ENCODE measurements around the gene HNRNPM.
"Not testable (repeated sequence)": the region's sequence is repeated elsewhere in the genome, so short reads cannot be mapped to it uniquely, and the experiment has no call there.

The HNRNPM gene, protein sequence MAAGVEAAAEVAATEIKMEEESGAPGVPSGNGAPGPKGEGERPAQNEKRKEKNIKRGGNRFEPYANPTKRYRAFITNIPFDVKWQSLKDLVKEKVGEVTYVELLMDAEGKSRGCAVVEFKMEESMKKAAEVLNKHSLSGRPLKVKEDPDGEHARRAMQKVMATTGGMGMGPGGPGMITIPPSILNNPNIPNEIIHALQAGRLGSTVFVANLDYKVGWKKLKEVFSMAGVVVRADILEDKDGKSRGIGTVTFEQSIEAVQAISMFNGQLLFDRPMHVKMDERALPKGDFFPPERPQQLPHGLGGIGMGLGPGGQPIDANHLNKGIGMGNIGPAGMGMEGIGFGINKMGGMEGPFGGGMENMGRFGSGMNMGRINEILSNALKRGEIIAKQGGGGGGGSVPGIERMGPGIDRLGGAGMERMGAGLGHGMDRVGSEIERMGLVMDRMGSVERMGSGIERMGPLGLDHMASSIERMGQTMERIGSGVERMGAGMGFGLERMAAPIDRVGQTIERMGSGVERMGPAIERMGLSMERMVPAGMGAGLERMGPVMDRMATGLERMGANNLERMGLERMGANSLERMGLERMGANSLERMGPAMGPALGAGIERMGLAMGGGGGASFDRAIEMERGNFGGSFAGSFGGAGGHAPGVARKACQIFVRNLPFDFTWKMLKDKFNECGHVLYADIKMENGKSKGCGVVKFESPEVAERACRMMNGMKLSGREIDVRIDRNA

DNA sequence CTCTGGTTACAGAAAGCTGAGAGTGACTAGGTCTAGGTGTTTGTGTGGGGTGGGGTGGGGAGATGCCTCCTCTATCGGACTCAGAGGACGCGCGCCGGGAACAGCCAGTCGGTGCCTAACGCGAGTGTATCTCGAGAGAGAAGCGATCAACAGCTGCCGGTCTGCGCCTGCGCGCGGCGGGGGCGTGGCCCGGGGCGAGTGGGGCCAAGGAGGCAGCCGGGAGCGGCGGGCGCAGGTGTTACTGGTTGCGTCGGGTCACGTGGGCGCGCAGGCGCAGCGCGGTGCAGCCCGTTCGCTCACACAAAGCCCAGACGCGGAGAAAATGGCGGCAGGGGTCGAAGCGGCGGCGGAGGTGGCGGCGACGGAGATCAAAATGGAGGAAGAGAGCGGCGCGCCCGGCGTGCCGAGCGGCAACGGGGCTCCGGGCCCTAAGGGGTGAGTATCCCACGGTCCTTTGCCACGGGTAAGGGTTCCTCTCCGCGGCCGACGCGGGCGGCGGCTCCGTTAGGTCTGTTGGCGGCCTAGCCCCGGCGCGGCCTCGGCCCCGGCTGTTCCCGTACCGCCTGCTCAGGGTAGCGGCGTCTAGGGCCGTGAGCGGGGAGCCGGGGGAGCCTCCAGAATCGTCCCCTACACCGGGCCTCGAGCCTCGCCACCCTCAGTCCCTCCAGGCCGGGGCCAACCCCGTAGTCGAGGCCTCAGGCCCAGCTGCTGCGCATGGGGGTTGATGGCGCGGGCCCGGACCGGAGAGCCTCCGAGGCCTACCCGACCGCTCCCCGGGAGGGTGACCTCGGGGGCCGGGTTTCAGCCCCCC, at the start of gene HNRNPM:
Gene HNRNPM, plus strand, starts transcription at position 299 of the 811 bp plus-strand sequence. Its CDS starts 24 bp downstream, at position 323.
- peak; percentile 100 for DNase-seq

DNA sequence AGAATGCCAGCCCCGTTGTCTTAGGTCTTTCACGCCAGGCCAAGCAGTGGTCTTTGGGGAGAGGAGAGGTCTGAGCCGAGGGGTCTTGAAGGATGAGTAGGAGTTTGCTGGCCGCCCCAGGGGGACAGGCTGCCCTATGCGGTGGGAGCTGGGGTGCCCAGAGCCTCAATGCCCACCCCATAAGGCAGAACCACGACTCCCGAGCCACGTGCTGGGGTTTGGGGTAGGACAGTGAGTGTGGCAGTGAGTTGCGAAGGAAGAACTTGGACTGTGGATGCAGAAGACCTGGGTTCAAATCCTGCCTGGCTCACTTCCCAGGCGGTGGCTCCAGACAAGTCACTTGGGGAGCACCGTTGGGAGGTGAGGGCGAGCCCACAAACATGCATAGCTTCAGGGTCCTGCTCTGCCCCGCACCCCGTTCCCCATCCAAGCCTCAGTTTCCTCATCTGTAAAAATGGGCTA, 49.1 kb upstream of the HNRNPM start:
- DNase-seq, result no peak

DNA sequence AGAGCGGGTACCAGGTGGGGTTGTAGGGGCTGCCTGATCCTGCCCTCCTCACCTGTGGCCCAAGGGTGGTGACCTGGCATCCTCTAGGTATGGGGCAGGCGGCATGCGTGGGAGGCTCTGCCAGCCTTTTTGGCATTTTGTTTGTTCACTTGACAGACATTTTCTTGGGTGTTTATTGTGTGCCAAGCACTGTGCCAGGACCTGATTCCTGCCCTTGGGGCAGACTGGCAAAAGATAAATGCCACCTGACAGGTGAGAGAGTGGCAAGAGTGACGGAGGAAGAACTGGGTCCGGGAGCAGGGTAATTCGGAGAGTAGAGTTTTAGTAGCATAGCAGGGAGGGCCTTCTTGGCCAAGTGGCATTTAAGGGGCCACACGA, 48.6 kb upstream of the HNRNPM start:
- no peak for DNase-seq

DNA sequence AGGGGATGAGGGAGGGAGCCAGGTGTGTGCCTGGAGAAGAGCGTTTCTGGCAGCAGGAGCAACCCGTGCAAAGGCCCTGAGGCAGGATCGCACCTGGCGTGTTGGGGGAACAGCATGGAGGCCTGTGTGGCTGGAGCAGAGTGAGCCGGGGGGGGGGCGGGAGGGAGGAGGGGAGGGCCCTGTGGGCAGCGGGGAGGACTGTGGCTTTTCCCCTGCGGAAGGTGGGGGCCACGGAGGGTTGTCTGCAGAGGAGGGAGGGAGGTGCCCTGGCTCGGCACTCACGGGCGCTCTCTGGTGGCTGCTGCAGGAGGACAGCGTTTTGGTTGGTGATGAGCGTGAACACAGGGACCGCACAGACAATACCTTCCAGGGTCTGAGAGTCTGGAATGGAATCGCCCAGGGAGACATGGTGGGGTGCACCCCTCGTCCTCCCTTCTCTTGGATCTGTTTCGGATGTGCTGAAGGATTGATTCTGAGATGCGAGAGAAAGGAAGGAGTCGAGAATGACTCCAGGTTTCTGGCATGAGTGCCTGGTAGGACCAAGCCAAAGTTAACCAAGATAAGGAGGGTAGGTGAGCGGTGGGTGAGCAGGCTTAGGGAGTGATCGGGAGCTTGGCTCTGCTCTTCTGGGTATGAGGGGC, 48.1 kb upstream of the HNRNPM start:
- DNase-seq, result peak; percentile 66

DNA sequence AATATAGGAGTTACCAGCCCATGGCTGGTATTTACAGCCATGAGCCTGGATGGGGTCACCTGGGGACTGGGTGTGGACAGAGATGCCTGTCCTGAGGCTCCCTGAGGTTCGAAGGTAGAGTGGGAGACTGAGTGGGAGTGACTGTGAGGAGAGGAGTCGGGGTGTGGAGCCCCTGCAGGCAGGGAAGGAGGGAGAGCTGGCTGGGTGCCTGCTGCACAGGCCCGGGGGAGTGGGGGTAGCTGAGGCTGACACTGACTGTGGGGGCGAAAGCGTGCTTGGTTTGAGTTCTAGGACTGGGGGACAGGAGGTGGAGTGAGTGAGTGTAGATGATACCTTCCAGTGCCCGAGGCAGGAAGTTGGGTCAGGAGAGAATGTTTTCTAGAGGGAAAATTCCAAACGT, 47.5 kb upstream of the HNRNPM start:
- no peak for DNase-seq

DNA sequence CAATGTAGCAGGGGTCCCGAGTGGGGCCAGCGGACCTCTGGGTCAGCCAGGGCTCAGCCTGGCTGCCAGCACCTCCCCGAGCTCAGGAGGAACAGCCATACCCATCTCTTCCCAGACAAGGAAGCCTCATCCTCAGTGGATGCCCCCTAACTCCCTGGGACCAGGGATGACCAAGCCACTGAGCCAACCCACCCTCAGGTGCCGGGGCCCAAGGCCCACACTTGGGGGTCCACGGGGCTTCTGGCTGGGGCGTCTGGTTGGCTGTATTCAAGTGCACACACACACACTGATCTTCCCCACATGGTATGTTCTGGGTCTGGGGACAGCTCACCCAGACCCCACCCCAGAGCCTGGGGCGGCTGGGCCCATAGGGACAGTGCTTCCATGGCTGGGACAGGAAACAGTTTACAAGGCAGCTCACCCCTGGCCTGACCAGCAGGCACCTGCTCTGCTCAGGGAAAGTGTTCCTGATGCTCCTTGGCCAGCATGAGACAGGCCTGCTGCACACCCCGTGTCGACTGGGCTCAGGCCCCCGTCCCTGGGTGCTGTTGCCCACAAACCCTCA, 46.9 kb upstream of the HNRNPM start:
- no peak for DNase-seq

DNA sequence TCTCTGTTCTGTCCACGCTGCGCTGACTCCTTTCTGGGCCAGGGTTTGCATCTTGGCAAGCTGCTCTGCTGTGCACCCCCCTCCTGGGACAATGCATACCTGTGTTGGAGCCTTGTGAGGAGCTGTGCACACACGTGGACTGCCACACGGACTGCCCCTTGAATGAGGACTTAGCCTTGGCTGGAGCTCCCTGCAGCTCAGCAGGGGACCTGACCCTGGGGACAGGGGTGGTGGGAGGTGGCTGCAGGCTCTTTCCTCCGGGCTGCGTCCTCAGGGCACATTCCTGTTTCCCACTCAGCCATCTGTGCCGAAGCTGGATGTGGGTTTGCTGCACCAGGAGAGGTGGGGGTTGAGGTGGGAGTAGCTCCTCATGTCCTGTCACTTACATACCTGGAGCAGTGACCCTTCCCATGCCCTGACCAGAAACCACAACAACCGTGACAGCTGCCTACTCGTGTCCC, 46.4 kb upstream of the HNRNPM start:
- no peak for DNase-seq

DNA sequence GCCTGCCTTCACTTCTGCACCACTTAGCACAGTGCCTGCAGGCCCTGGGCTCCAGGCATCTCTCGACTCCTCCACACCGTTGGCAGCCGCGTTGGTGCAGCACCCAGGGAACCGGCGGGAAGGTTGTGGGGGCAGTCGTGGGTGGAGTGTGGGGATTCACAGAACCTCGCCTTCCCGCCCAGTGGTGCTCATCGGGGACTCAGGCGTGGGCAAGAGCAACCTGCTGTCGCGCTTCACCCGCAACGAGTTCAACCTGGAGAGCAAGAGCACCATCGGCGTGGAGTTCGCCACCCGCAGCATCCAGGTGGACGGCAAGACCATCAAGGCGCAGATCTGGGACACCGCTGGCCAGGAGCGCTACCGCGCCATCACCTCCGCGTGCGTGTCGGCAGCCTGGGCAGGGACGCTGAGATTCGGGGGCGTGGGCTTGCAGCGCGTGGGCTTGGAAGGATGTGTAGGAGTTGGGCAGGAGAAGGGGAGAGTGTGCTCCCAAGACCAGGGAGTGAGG, 45.0 kb upstream of the HNRNPM start:
- no peak for DNase-seq

DNA sequence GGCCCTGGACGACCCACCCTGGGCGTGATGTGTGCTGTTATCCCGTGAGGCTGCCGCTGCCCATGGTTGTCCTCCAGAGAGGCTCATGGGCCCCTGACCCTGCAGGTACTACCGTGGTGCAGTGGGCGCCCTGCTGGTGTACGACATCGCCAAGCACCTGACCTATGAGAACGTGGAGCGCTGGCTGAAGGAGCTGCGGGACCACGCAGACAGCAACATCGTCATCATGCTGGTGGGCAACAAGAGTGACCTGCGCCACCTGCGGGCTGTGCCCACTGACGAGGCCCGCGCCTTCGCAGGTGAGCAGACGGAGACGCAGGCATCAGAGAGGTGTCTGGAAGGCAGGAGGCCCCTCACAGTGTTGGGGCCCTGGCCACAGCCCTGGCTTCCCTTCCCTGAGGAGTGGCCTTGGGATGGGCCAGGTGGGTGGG, 42.8 kb upstream of the HNRNPM start:
- no peak for DNase-seq

DNA sequence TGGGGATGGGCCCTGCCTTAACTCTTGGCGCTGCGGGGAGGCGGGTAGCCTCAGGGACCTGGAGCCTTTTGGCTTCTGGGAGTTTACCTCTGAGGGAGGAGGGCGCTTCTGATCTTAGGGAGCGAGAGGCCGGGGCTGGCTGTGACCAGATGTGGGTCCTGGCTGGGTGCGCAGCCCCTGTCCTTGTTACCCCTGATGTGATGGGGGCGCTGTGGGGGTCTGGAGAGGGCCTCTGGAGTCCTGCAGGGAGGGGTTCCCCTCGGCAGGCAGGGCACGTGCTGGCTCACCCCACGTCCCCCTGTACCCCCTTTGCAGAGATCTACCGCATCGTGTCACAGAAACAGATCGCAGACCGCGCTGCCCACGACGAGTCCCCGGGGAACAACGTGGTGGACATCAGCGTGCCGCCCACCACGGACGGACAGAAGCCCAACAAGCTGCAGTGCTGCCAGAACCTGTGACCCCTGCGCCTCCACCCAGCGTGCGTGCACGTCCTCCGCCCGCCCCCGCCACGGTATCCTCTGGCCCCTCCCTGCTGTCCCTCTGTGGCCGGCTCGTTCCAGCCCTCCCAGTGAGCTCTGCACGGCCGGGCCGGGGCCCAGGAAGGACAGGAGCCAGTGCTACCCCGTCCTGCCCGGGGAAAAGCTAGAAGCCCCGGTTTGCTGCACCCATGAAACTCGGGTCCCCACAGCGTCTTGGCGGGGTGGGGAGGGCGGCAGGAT, 41.5 kb upstream of the HNRNPM start:
- DNase-seq, result no peak

DNA sequence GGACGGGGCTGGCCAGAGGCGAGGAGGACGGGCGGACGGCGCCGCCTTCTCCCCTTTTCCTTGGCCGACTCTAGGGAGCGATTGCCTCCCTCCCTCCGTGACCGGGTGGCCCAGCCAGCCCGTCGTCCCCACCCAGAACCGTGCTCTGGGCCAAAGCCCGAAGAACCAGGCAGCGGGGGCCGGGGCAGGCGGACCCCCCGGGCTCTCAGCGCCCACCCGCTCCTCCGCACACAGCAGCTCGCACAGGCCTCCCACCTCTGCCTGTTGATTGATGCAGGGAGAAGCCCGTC, 41.0 kb upstream of the HNRNPM start:
- DNase-seq, result no peak

DNA sequence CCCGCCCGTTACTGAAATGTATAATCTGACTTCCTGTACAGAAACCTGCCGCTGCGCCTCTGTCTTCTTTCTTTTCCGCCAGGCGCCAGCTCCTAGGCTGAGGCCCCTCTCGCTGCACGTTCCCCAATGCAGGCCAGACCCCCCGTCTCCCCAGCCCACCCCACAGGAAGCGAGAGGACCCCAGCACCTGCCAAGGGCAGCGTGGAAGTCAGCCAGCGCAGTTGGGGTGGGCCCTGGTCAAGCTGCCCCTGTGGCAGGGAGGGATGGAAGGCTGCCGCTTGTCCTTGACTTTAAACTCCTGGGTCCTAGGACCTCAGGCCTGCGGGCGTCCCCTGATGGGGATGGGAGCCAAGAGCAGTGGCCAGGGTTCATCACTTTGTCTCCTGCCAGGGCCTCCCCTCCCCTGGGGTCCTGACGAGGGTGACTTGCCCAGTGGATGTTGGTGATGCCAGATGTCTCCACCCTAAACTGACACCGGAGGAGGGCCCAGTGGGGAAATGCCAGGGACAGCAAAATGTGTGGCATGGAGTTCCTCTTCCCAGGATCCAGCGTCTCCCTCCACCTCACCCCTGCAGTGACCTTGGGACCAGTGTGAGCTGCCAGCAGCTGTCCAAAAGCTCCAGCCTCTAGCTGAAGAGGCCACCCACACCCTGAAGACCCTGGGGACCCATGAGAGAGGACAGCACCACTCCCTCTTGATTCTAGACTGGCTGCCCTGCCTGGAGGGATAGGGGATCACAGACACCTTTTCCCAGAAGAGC, 40.2 kb upstream of the HNRNPM start:
- DNase-seq, result no peak

DNA sequence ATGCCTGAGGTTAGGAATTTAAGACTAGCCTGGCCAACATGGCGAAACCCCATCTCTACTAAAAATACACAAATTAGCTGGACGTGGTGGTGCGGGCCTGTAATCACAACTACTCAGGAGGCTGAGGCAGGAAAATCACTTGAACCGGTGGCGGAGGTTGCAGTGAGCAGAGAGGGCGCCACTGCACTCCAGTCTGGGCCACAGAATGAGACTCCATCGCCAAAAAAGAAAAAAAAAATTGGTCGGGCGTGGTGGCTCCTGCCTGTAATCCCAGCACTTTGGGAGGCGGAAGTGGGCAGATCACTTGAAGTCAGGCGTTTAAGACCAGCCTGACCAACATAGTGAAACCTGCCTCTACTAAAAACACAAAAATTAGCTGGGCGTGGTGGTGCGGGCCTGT, 34.1 kb upstream of the HNRNPM start:
- not testable (repeated sequence) for DNase-seq

DNA sequence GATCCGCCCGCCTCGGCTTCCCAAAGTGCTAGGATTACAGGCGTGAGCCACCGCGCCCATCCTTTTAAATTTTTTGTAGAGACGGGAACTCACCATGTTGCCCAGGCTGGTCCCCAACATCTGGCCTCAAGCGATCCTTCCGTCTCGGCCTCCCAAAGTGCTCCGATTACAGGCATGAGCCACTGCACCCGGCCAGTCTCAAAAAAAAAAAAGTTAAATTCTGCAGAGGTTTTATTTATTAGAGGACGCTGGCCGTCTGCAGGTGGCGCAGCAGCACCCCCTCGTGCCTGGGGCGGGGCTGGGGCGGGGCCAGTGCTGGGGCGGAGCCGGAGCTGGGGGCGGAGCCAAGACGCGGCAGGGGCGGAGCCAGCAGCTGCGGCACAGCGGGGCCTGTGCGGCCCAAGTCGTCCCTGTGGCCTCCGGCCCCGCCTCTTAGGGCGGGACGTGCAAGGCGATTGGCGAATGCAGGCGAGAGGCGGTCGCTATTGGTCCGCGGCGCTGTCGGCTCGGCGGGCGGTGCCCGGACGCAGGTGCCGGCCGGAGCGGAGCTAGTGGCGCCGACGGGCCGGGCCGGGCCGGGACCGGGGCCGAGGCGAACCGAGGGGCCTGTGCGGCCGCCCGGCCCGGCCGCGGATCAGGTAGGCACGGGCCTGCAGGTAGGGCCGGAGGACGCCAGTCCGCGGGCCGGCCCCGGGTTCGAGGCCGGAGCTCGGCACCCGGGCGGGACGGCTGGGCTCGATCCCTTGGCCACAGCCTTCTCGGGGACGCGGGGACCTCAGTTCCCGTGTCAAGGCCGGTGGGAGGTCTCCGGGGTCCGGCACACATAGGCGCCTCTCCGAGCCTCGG, 31.8 kb upstream of the HNRNPM start, which contains the start of gene MARCHF2:
Gene MARCHF2, plus strand, starts transcription at position 523 of the 846 bp plus-strand sequence. CDS start 8,536 bp downstream, outside the sequence.
- DNase-seq, result peak; percentile 95

DNA sequence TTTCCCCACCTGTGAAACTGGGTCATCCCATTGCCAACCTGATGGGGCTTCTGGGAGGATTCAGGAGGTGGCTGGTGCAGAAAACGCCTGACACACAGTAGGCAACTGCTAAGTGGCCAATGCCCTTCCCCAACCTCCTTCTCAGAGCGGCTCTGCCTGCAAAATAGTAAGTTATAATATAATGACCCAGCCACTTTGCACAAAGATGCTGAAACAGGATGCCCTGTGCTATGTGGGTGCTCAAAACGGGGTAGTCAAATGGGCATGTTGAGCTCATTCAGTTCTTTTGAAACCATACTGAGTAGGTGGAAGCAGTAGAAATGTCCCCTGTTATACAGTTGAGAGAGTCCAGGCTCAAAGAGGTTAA, 31.2 kb upstream of the HNRNPM start:
- no peak for DNase-seq

DNA sequence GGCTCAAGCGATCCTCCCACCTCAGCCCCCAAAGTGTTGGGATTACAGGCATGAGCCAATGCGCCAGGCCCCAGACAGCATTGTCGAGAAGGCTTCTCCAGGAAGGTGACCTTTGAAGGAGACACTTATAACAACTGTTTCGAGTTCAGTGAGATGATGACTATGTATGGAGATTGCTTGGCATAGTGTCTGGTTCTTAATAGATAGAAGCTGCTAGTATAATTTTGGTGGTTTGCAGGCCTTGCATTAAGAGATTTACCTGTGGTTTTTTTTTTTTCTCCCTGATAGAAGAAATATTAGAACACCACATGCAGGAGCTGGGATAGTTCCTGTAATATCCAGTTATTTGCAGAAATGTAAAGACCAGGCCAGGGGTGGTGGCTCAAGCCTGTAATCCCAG, 28.0 kb upstream of the HNRNPM start:
- DNase-seq, result no peak

DNA sequence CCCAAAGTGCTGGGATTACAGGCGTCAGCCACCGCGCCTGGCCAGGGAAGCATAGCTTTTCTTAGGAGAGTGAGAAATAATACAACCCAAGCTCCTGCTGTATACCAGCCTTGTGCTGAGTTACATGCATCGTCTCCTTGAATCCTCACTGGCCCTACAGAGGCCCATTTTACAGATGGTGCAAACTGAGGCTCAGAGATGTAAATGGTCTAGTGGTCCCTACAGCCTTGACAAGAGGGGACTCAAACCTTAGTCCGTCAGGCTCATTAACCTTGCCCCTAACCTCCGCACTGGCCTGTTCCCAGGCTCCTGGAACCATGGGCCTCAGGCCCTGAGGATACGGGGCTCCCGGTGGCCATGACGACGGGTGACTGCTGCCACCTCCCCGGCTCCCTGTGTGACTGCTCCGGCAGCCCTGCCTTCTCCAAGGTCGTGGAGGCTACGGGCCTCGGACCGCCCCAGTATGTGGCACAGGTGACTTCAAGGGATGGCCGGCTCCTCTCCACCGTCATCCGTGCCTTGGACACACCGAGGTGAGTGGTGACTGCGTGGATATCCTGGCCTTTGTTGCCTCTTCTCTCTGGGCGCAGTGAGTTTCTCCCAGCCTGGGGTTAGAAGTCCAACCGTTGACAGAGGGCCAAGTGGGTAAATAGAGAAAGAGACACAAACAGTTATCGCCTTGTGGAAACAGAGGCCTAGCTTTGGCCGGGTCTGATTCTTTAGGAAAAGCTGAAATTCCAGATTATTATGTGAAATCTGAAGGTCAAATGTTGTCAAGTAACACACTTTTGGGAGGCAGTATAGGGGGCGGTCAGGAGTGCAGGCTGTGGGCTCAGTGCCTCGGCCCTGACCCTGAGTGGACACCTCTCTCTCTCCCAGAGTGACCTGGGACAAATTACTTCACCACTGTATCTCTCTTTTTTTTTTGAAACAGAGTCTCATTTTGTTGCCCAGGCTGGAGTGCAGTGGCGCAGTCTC, 23.0 kb upstream of the HNRNPM start:
- no peak for DNase-seq

DNA sequence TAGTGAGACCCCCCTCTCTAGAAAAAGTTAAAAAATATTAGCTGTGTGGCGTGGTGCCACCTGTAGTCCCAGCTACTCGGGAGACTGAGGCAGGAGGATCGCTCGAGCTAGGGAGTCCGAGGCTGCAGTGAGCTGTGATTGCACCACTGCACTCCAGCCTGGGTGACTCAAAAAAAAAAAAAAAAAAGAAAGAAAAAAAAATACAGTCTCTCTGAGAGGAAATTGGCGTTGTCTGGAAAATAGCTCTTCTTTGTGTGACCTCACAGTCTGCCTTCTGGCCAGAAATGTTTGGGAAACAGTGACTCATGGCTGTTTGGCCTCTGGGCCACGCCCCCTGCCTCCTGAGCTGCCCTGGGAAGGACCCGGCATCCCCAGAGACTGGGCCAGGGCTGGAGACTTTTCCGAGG, 21.0 kb upstream of the HNRNPM start:
- no peak for DNase-seq

DNA sequence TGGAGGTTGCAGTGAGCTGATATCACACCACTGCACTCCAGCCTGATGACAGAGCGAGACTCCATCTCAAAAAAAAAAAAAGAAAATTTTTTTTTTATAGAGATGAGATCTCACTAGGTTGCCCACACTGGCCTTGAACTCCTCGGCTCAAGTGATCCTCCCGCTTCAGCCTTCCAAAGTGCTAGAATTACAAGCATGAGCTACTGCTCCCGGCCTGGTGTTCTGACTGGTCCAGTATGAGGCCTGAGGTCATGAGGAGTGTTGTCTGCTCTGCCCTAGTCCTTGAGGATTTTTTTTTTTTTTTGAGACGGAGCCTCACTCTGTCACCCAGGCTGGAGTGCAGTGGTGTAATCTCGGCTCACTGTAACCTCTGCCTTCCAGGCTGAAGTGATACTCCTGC, 19.4 kb upstream of the HNRNPM start:
- not testable (repeated sequence) for DNase-seq

All from stimulated activated CD4-positive, alpha-beta T cell treated with anti-CD3 and anti-CD28 coated beads, Interleukin-1b, Interleukin-23, amount 100 ng/mL, for 48 hours (primary cell).